Measurements from ENCODE around the gene SV2C.

The SV2C gene

GRCh38 chr5:76163111-76163628, 80.0 kb downstream of the SV2C start:
- no peak for DNase-seq (ENCODE audit: low read depth, low spot score)

GRCh38 chr5:76165029-76165428, 81.8 kb downstream of the SV2C start:
- DNase-seq (ENCODE audit: low read depth, low spot score): no peak

- DNase-seq (ENCODE audit: low read depth, low spot score): no peak
Measured at GRCh38 chr5:76165711-76166374, 82.7 kb downstream of the SV2C start.

- DNase-seq (ENCODE audit: low read depth, low spot score): no peak
Measured at GRCh38 chr5:76166886-76167576, 83.8 kb downstream of the SV2C start.

GRCh38 chr5:76169146-76169905, 86.1 kb downstream of the SV2C start:
- DNase-seq (ENCODE audit: low read depth, low spot score): no peak

GRCh38 chr5:76174101-76174500, 90.9 kb downstream of the SV2C start:
- no peak for DNase-seq (ENCODE audit: low read depth, low spot score)

GRCh38 chr5:76175051-76175666, 92.0 kb downstream of the SV2C start:
- DNase-seq (ENCODE audit: low read depth, low spot score): no peak

GRCh38 chr5:76175821-76176403, 92.7 kb downstream of the SV2C start:
- DNase-seq (ENCODE audit: low read depth, low spot score): no peak

GRCh38 chr5:76177978-76178377, 94.8 kb downstream of the SV2C start:
- no peak for DNase-seq (ENCODE audit: low read depth, low spot score)

GRCh38 chr5:76178913-76179312, 95.7 kb downstream of the SV2C start:
- DNase-seq (ENCODE audit: low read depth, low spot score): no peak

GRCh38 chr5:76180814-76181805, 97.9 kb downstream of the SV2C start:
- no peak for DNase-seq (ENCODE audit: low read depth, low spot score)

GRCh38 chr5:76187386-76187785, 104.2 kb downstream of the SV2C start:
- DNase-seq (ENCODE audit: low read depth, low spot score): no peak

GRCh38 chr5:76190356-76190755, 107.2 kb downstream of the SV2C start:
- DNase-seq (ENCODE audit: low read depth, low spot score): no peak

- no peak for DNase-seq (ENCODE audit: low read depth, low spot score)
Measured at GRCh38 chr5:76192837-76193236, 109.7 kb downstream of the SV2C start.

GRCh38 chr5:76193635-76194034, 110.5 kb downstream of the SV2C start:
- DNase-seq (ENCODE audit: low read depth, low spot score): no peak

GRCh38 chr5:76194340-76194739, 111.2 kb downstream of the SV2C start:
- no peak for DNase-seq (ENCODE audit: low read depth, low spot score)

GRCh38 chr5:76196457-76196856, 113.3 kb downstream of the SV2C start:
- no peak for DNase-seq (ENCODE audit: low read depth, low spot score)

GRCh38 chr5:76196886-76197489, 113.8 kb downstream of the SV2C start:
- no peak for DNase-seq (ENCODE audit: low read depth, low spot score)

- no peak for DNase-seq (ENCODE audit: low read depth, low spot score)
Measured at GRCh38 chr5:76197726-76198125, 114.5 kb downstream of the SV2C start.

Measured in brain pericyte (primary cell).